Smooth muscle cell (in vitro differentiated cells): ENCODE results near the gene ATP10D. TPM values are rescaled to one million over a fixed set of nuclear protein-coding genes. Genes with fewer than 3 reads are reported as not detected.

Experiments used
- DNase-seq: peaks from one replicate; lab custom pipeline; 2025; ENCODE audit not compliant: unreplicated experiment; lab: John Stamatoyannopoulos, UW
- H2AFZ ChIP-seq: fragments of 200-600 bp; sonication (generic); 2 replicates; pipeline ENCODE4 v1.6.0; 2016; ENCODE audit warnings: antibody characterized with exemption, low read depth, mild to moderate bottlenecking
- H3F3A ChIP-seq: fragments of 200-600 bp; sonication (generic); 2 replicates; pipeline ENCODE4 v1.6.0; 2017; ENCODE audit warnings: antibody characterized with exemption, low read depth
- H3K27ac ChIP-seq: fragments of 200-600 bp; sonication (generic); 2 replicates; pipeline ENCODE4 v1.5.1; 2016; ENCODE audit warnings: low read depth, mild to moderate bottlenecking
- H3K27me3 ChIP-seq: fragments of 200-600 bp; sonication (generic); 2 replicates; pipeline ENCODE4 v1.6.1; 2016; ENCODE audit warnings: low read depth, mild to moderate bottlenecking
- H3K36me3 ChIP-seq: fragments of 200-600 bp; sonication (generic); 2 replicates; pipeline ENCODE4 v1.5.1; 2016; ENCODE audit warnings: low read depth
- H3K4me1 ChIP-seq: fragments of 200-600 bp; sonication (generic); 2 replicates; pipeline ENCODE4 v1.5.1; 2016; ENCODE audit warnings: low read depth
- H3K4me2 ChIP-seq: fragments of 200-600 bp; sonication (generic); 2 replicates; pipeline ENCODE4 v1.6.0; 2016; ENCODE audit warnings: mild to moderate bottlenecking
- H3K4me3 ChIP-seq: fragments of 200-600 bp; sonication (generic); 2 replicates; pipeline ENCODE4 v1.5.1; 2016; ENCODE audit warnings: mild to moderate bottlenecking
- H3K79me2 ChIP-seq: fragments of 200-600 bp; sonication (generic); 2 replicates; pipeline ENCODE4 v1.6.0; 2016; ENCODE audit warnings: low read depth, mild to moderate bottlenecking
- H3K9ac ChIP-seq: fragments of 200-600 bp; sonication (generic); 2 replicates; pipeline ENCODE4 v1.6.0; 2016; ENCODE audit warnings: low read depth
- H3K9me3 ChIP-seq: fragments of 200-600 bp; sonication (generic); replicated peaks from 2 replicates; pipeline ENCODE4 v1.5.1; 2016; ENCODE audit warnings: low read depth
- H4K20me1 ChIP-seq: fragments of 200-600 bp; sonication (generic); 2 replicates; pipeline ENCODE4 v1.6.0; 2016; ENCODE audit warnings: low read depth
- CTCF ChIP-seq: fragments of 200-600 bp; sonication (generic); IDR thresholded peaks from 2 replicates; pipeline ENCODE4 v1.5.1; 2017; ENCODE audit warnings: borderline replicate concordance, mild to moderate bottlenecking, antibody characterized with exemption; ENCODE audit not compliant: insufficient read depth, poor library complexity, severe bottlenecking
- WGBS: methylation state at CpG from one replicate; pipeline ENCODE4 v1.1.7; 2016; ENCODE audit warnings: low lambda C conversion rate; 5-methylcytosine and 5-hydroxymethylcytosine counted together
- polyA plus RNA-seq: library from polyadenylated mRNA; unstranded; fragments of >200 nt; fragmentation: Nextera tagmentation; extraction: Ambion mirVana; gene quantifications from 2 replicates; pipeline ENCODE4 v1.2.1, GENCODE V29; 2016
- total RNA-seq: library from RNA; depleted of rRNA; stranded (reverse); fragments of >200 nt; gene quantifications from 2 replicates; pipeline ENCODE4 v1.2.3, GENCODE V29; 2014

Gene ATP10D
- total and polyA plus RNA-seq, 2 experiments from 2014 or later, result 8.6 to 28.4 TPM

GRCh38 chr4:47567511-47567910 is 82.4 kb downstream of the ATP10D start:
- no peaks in the 10 kb centered on the region for H3K9me3 ChIP-seq
- H3K27ac ChIP-seq, result no peak overlapping the region
- no peak for DNase-seq
- 100% methylated on average over 1 of the region's 1 CpG for WGBS
- H3K4me2 ChIP-seq, result no peak overlapping the region
- TF ChIP-seq CTCF, result no peak
- H2AFZ ChIP-seq, result no peak overlapping the region
- H3K36me3 ChIP-seq, result no peaks in the 10 kb centered on the region
- H3F3A ChIP-seq, result no peaks in the 10 kb centered on the region
- no peak overlapping the region for H3K4me3 ChIP-seq
- H3K9ac ChIP-seq, result no peak overlapping the region
- no peaks in the 10 kb centered on the region for H4K20me1 ChIP-seq
- H3K4me1 ChIP-seq, result no peaks in the 10 kb centered on the region
- H3K79me2 ChIP-seq, result no peaks in the 10 kb centered on the region
- H3K27me3 ChIP-seq, result no peaks in the 10 kb centered on the region

- Histone ChIP-seq H3K79me2 (no peaks in the 10 kb centered on the region), H3K36me3 (no peaks in the 10 kb centered on the region), H3K9me3 (no peaks in the 10 kb centered on the region), H3K4me1 (no peaks in the 10 kb centered on the region), H3K9ac (no peak overlapping the region), H3F3A (no peaks in the 10 kb centered on the region), H3K4me2 (no peak overlapping the region), H2AFZ (no peak overlapping the region), H3K27me3 (no peaks in the 10 kb centered on the region), H4K20me1 (no peaks in the 10 kb centered on the region), H3K27ac (no peak overlapping the region), H3K4me3 (no peak overlapping the region)
- no peak for DNase-seq
- TF ChIP-seq CTCF, result no peak
Measured at GRCh38 chr4:47570816-47571215, 85.7 kb downstream of the ATP10D start.

- no peaks in the 10 kb centered on the region for H4K20me1 ChIP-seq
- no peak overlapping the region for H3K27ac ChIP-seq
- no peak overlapping the region for H3K9ac ChIP-seq
- DNase-seq, result no peak
- no peaks in the 10 kb centered on the region for H3K36me3 ChIP-seq
- H3K4me1 ChIP-seq, result no peaks in the 10 kb centered on the region
- no peaks in the 10 kb centered on the region for H3K79me2 ChIP-seq
- TF ChIP-seq CTCF, result no peak
- no peaks in the 10 kb centered on the region for H3K27me3 ChIP-seq
- no peak overlapping the region for H3K4me2 ChIP-seq
- WGBS, result 77% methylated on average over 3 of the region's 3 CpGs
- no peaks in the 10 kb centered on the region for H3F3A ChIP-seq
- no peaks in the 10 kb centered on the region for H3K9me3 ChIP-seq
- H3K4me3 ChIP-seq, result no peak overlapping the region
- H2AFZ ChIP-seq, result no peak overlapping the region
Measured at GRCh38 chr4:47572981-47573380, 87.9 kb downstream of the ATP10D start.

GRCh38 chr4:47577779-47578553 is 92.9 kb downstream of the ATP10D start:
- H3K9ac ChIP-seq, result no peak overlapping the region
- no peak overlapping the region for H2AFZ ChIP-seq
- no peaks in the 10 kb centered on the region for H3F3A ChIP-seq
- TF ChIP-seq CTCF, result no peak
- 35% methylated on average over 7 of the region's 7 CpGs for WGBS
- H3K4me1 ChIP-seq, result no peaks in the 10 kb centered on the region
- H4K20me1 ChIP-seq, result no peaks in the 10 kb centered on the region
- no peaks in the 10 kb centered on the region for H3K27me3 ChIP-seq
- no peak for DNase-seq
- no peak overlapping the region for H3K4me2 ChIP-seq
- H3K36me3 ChIP-seq, result no peaks in the 10 kb centered on the region
- no peaks in the 10 kb centered on the region for H3K9me3 ChIP-seq
- H3K27ac ChIP-seq, result no peak overlapping the region
- no peaks in the 10 kb centered on the region for H3K79me2 ChIP-seq
- no peak overlapping the region for H3K4me3 ChIP-seq
